GM12891 (cell line): ENCODE results near the gene FOSL2.

ENCODE experiments used
- POLR2A ChIP-seq: IDR thresholded peaks from 2 replicates; pipeline ENCODE4 v1.6.1; 2011; ENCODE audit warnings: low read depth, low read length, control low read depth
- TAF1 ChIP-seq: IDR thresholded peaks from 2 replicates; pipeline ENCODE4 v1.6.1; 2011; ENCODE audit warnings: low read depth, low read length, control low read depth

- no peak for TF ChIP-seq POLR2A
- no peak for TF ChIP-seq TAF1
Observed at GRCh38 chr2:28451793-28452533, 59.3 kb downstream of the FOSL2 start.
